H9 (cell line): ENCODE results near the gene RBM14. TPM values are rescaled to one million over a fixed set of nuclear protein-coding genes. Genes with fewer than 3 reads are reported as not detected.

Source experiments
- DNase-seq: peaks from one replicate; pipeline ENCODE4 v3.0.0-alpha.2; 2017
- H2AFZ ChIP-seq: one replicate; pipeline ENCODE4 v1.6.1; 2013; ENCODE audit warnings: mild to moderate bottlenecking, low read length, control low read depth, moderate library complexity
- H2AK5ac ChIP-seq: 2 replicates; pipeline ENCODE4 v1.6.1; 2013; ENCODE audit warnings: low read length, control low read depth, mixed read lengths; ENCODE audit not compliant: insufficient read length
- H2BK120ac ChIP-seq: one replicate; pipeline ENCODE4 v1.6.1; 2013; ENCODE audit warnings: low read depth, mild to moderate bottlenecking, low read length, control low read depth, inconsistent platforms; ENCODE audit not compliant: poor library complexity, severe bottlenecking
- H2BK12ac ChIP-seq: 2 replicates; pipeline ENCODE4 v1.6.1; 2013; ENCODE audit warnings: low read length, control low read depth, mixed read lengths, low read depth; ENCODE audit not compliant: insufficient read length
- H2BK15ac ChIP-seq: 2 replicates; pipeline ENCODE4 v1.6.1; 2013; ENCODE audit warnings: low read depth, low read length, control low read depth
- H2BK20ac ChIP-seq: one replicate; pipeline ENCODE4 v1.6.1; 2013; ENCODE audit warnings: low read depth, mild to moderate bottlenecking, low read length, control low read depth, inconsistent platforms; ENCODE audit not compliant: poor library complexity, severe bottlenecking
- H2BK5ac ChIP-seq: 2 replicates; pipeline ENCODE4 v1.6.1; 2013; ENCODE audit warnings: low read length, control low read depth, mixed read lengths; ENCODE audit not compliant: insufficient read length
- H3K14ac ChIP-seq: 2 replicates; pipeline ENCODE4 v1.6.1; 2013; ENCODE audit warnings: low read length, control low read depth; ENCODE audit not compliant: insufficient read depth
- H3K18ac ChIP-seq: 2 replicates; pipeline ENCODE4 v1.6.1; 2013; ENCODE audit warnings: low read depth, mild to moderate bottlenecking, mixed read lengths, low read length, control low read depth; ENCODE audit not compliant: insufficient read length
- H3K23ac ChIP-seq: 2 replicates; pipeline ENCODE4 v1.6.1; 2013; ENCODE audit warnings: low read length, control low read depth, mixed read lengths, low read depth; ENCODE audit not compliant: insufficient read length
- H3K23me2 ChIP-seq: 2 replicates; pipeline ENCODE4 v1.6.1; 2013; ENCODE audit warnings: low read depth, mild to moderate bottlenecking, mixed read lengths, low read length, control low read depth; ENCODE audit not compliant: insufficient read length, poor library complexity, severe bottlenecking
- H3K27ac ChIP-seq: 2 replicates; pipeline ENCODE4 v1.5.1; 2013; ENCODE audit warnings: low read length, control low read depth, mixed read lengths, low read depth; ENCODE audit not compliant: insufficient read length
- H3K27me3 ChIP-seq: 2 replicates; pipeline ENCODE4 v1.6.1; 2013; ENCODE audit warnings: low read length, control low read depth, inconsistent platforms; ENCODE audit not compliant: insufficient read depth
- H3K4ac ChIP-seq: 2 replicates; pipeline ENCODE4 v1.6.1; 2013; ENCODE audit warnings: low read depth, mild to moderate bottlenecking, control low read depth, inconsistent platforms, low read length, moderate library complexity
- H3K4me1 ChIP-seq: 2 replicates; pipeline ENCODE4 v1.6.1; 2013; ENCODE audit warnings: low read length, control low read depth, inconsistent platforms; ENCODE audit not compliant: insufficient read depth
- H3K4me2 ChIP-seq: 2 replicates; pipeline ENCODE4 v1.6.1; 2013; ENCODE audit warnings: low read length, control low read depth, mixed read lengths; ENCODE audit not compliant: insufficient read length, insufficient read depth
- H3K56ac ChIP-seq: 2 replicates; pipeline ENCODE4 v1.6.1; 2013; ENCODE audit warnings: low read depth, mild to moderate bottlenecking, mixed read lengths, low read length, control low read depth; ENCODE audit not compliant: insufficient read length
- H3K79me1 ChIP-seq: 2 replicates; pipeline ENCODE4 v1.6.1; 2013; ENCODE audit warnings: low read depth, mild to moderate bottlenecking, moderate library complexity, low read length, control low read depth, inconsistent platforms; ENCODE audit not compliant: insufficient read depth, poor library complexity, severe bottlenecking
- H3K79me2 ChIP-seq: 2 replicates; pipeline ENCODE4 v1.6.1; 2013; ENCODE audit warnings: low read length, control low read depth, inconsistent platforms; ENCODE audit not compliant: insufficient read depth
- H3K9ac ChIP-seq: 2 replicates; pipeline ENCODE4 v1.6.1; 2013; ENCODE audit warnings: low read length, control low read depth, mixed read lengths; ENCODE audit not compliant: insufficient read length; ENCODE audit errors: extremely low read depth
- H3K9me3 ChIP-seq: one replicate; pipeline ENCODE4 v1.6.1; 2013; ENCODE audit warnings: low read depth, low read length, inconsistent platforms; ENCODE audit not compliant: control insufficient read depth
- H3T11ph ChIP-seq: one replicate; pipeline ENCODE4 v1.6.1; 2013; ENCODE audit warnings: mild to moderate bottlenecking, low read length, control low read depth, inconsistent platforms
- H4K20me1 ChIP-seq: one replicate; pipeline ENCODE4 v1.6.1; 2013; ENCODE audit not compliant: control insufficient read depth, insufficient read length, insufficient read depth
- H4K5ac ChIP-seq: 2 replicates; pipeline ENCODE4 v1.6.1; 2013; ENCODE audit warnings: low read depth, mild to moderate bottlenecking, mixed read lengths, low read length, control low read depth; ENCODE audit not compliant: insufficient read length
- H4K8ac ChIP-seq: replicated peaks from 2 replicates; pipeline ENCODE4 v1.6.1; 2013; ENCODE audit warnings: low read length, control low read depth, mixed read lengths, low read depth; ENCODE audit not compliant: insufficient read length
- H4K91ac ChIP-seq: 2 replicates; pipeline ENCODE4 v1.6.1; 2013; ENCODE audit warnings: low read depth, mild to moderate bottlenecking, moderate library complexity, mixed read lengths, low read length, control low read depth; ENCODE audit not compliant: insufficient read length
- H3K27ac Mint-ChIP-seq, 3 experiments: 2 replicates in 2 of 3; 3 replicates in 1 of 3; pipeline ENCODE4 v1.8.0; 2020 to 2021; ENCODE audit warnings: mixed read lengths in 3 of 3, mild to moderate bottlenecking in 1 of 3, moderate library complexity in 1 of 3
- H3K27me3 Mint-ChIP-seq: 2 replicates; pipeline ENCODE4 v1.8.0; 2021; ENCODE audit warnings: low read depth, mild to moderate bottlenecking, moderate library complexity, mixed read lengths
- H3K36me3 Mint-ChIP-seq, 3 experiments: 2 replicates in 2 of 3; 3 replicates in 1 of 3; pipeline ENCODE4 v1.8.0; 2020 to 2021; ENCODE audit warnings: low read depth in 3 of 3, mixed read lengths in 3 of 3; ENCODE audit not compliant: insufficient read depth in 1 of 3
- H3K4me1 Mint-ChIP-seq, 2 experiments: 2 replicates each; pipeline ENCODE4 v1.8.0; 2020; ENCODE audit warnings: mixed read lengths in 2 of 2
- H3K4me3 Mint-ChIP-seq, 2 experiments: 2 replicates in 1 of 2; 3 replicates in 1 of 2; pipeline ENCODE4 v1.8.0; 2020 to 2021; ENCODE audit warnings: mild to moderate bottlenecking in 2 of 2, mixed read lengths in 2 of 2, moderate library complexity in 1 of 2
- H3K9me3 Mint-ChIP-seq, 2 experiments: 2 replicates in 1 of 2; 3 replicates in 1 of 2; pipeline ENCODE4 v1.8.0; 2020; ENCODE audit warnings: mild to moderate bottlenecking in 2 of 2, mixed read lengths in 2 of 2, moderate library complexity in 1 of 2
- CTCF ChIP-seq: fragments of 200-600 bp; sonication (generic); conservative IDR thresholded peaks from 3 replicates; pipeline ENCODE4 v1.8.0; 2021; ENCODE audit warnings: antibody characterized with exemption, mild to moderate bottlenecking
- WGBS: extraction: QIAGEN DNeasy Blood & Tissue Kit; methylation state at CpG from one replicate; pipeline ENCODE4 v1.1.7; 2013; ENCODE audit warnings: missing lambda C conversion rate, low lambda C conversion rate, mixed read lengths; ENCODE audit not compliant: insufficient read length; ENCODE audit errors: extremely low coverage; 5-methylcytosine and 5-hydroxymethylcytosine counted together
- total RNA-seq: library from RNA; stranded (reverse); gene quantifications from 2 replicates; pipeline ENCODE4 v1.2.1, GENCODE V29; 2021

Gene RBM14
- total RNA-seq, 1 experiment from 2014 or later = 171 TPM

DNA sequence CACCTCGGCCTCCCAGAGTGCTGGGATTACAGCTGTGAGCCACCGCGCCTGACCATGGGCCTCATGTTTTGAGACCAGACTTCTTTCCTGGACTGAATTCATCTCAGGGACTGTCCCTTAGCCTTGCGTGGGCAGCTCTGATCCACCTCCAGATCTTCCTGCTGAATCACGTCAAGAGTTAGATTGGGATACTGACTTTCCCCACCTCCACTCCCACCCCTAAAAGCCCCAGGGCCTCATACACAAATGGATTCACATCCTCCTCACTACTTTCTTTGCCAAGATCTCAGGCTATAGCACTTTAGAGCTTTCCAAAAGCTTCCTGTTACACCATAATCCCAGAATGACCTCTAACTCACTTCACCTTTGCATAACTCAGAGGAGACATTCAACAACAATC lies 35.6 kb upstream of the RBM14 start:
- peaks cover 22 to 27% of the 10 kb centered on the region in 2 experiments for H3K9me3 Mint-ChIP-seq
- no peak overlapping the region for H2BK20ac ChIP-seq
- no peak overlapping the region for H2BK12ac ChIP-seq
- no peak for DNase-seq
- no peak overlapping the region for H2AK5ac ChIP-seq
- H3K4me2 ChIP-seq = no peak overlapping the region
- H3K27me3 ChIP-seq = no peaks in the 10 kb centered on the region; the same call in 1 of the 2 replicates
- TF ChIP-seq CTCF = no peak
- no peaks in the 10 kb centered on the region for H3K9me3 ChIP-seq
- no peak overlapping the region for H4K91ac ChIP-seq
- H3K14ac ChIP-seq = no peak overlapping the region
- no peak overlapping the region for H3T11ph ChIP-seq
- no peaks in the 10 kb centered on the region; the same call in 1 of the 2 replicates for H3K4me1 ChIP-seq
- H3K36me3 Mint-ChIP-seq = peaks cover 4 to 24% (median 11%) of the 10 kb centered on the region in 3 experiments; a peak in 6 of 7 replicates
- no peak overlapping the region for H3K56ac ChIP-seq
- no peak overlapping the region for H3K4me3 Mint-ChIP-seq
- H3K23me2 ChIP-seq = no peaks in the 10 kb centered on the region
- WGBS = no CpG with 5 or more reads among the region's 5 CpGs
- H3K18ac ChIP-seq = no peak overlapping the region
- no peaks in the 10 kb centered on the region for H3K79me1 ChIP-seq
- peak overlapping the region in 1 of 3 experiments; percentile 18; a peak in 1 of 7 replicates for H3K27ac Mint-ChIP-seq
- H3K4me1 Mint-ChIP-seq = peaks cover 22 to 24% of the 10 kb centered on the region in 2 experiments
- no peaks in the 10 kb centered on the region for H3K79me2 ChIP-seq
- H4K5ac ChIP-seq = no peak overlapping the region
- H3K4ac ChIP-seq = no peak overlapping the region
- H2BK15ac ChIP-seq = no peak overlapping the region
- H2AFZ ChIP-seq = no peak overlapping the region
- H2BK120ac ChIP-seq = no peak overlapping the region
- no peaks in the 10 kb centered on the region for H4K20me1 ChIP-seq
- no peak overlapping the region for H3K27ac ChIP-seq
- no peak overlapping the region for H3K9ac ChIP-seq
- peaks cover 8% of the 10 kb centered on the region for H3K27me3 Mint-ChIP-seq
- no peak overlapping the region for H4K8ac ChIP-seq
- no peak overlapping the region for H3K23ac ChIP-seq
- no peak overlapping the region for H2BK5ac ChIP-seq
